Frontal cortex (tissue), 4 donors: ENCODE measurements around the gene EEF2KMT. TPM values are rescaled to one million over a fixed set of nuclear protein-coding genes. Genes with fewer than 3 reads are reported as not detected.

Experiments
- DNase-seq, 2 donors: peaks; one replicate each; pipeline ENCODE4 v3.0.0; 2012; ENCODE audit warnings: low spot score in 2 of 2
- FAIRE-seq: peaks from 2 replicates; lab custom pipeline; 2012; peaks lifted over from hg19 to GRCh38; lab: Jason Lieb, UNC
- total RNA-seq: library from RNA; depleted of rRNA; stranded (reverse); fragments of >200 nt; gene quantifications from one replicate; pipeline ENCODE4 v1.2.3, GENCODE V29; 2014
- donor health status: control.
- donor health status: control.
- donor health status: control.

EEF2KMT gene
- total RNA-seq, 1 donor from 2014 or later, result 4.1 TPM

- no peak for DNase-seq
- no peak for FAIRE-seq
These were observed 25.0 kb downstream of the EEF2KMT start for GRCh38 chr16:5072334-5073278.

- no peak for FAIRE-seq
These were observed 25.8 kb downstream of the EEF2KMT start, which contains the start of gene ALG1 for GRCh38 chr16:5071681-5072333. Gene ALG1 (plus strand): TSS chr16:5071843. CDS start chr16:5071850, 7 bp downstream.

GRCh38 chr16:5071341-5071680 lies 26.3 kb downstream of the EEF2KMT start:
- DNase-seq, result no peak
- FAIRE-seq, result no peak

More at GRCh38 chr16:5071681-5072333, 25.8 kb downstream of the EEF2KMT start, which contains the start of gene ALG1:
- DNase-seq, result peak; percentile 83 to 90

- FAIRE-seq (no peak), DNase-seq (no peak)
These were observed 27.0 kb downstream of the EEF2KMT start for GRCh38 chr16:5070431-5071186.

GRCh38 chr16:5069854-5070253 lies 27.7 kb downstream of the EEF2KMT start:
- DNase-seq (no peak), FAIRE-seq (no peak)

- no peak for FAIRE-seq
These were observed 28.5 kb downstream of the EEF2KMT start for GRCh38 chr16:5069048-5069447.

GRCh38 chr16:5066511-5066910 lies 31.1 kb downstream of the EEF2KMT start:
- no peak for DNase-seq

More at GRCh38 chr16:5069048-5069447, 28.5 kb downstream of the EEF2KMT start:
- DNase-seq, result no peak

GRCh38 chr16:5065813-5066212 lies 31.8 kb downstream of the EEF2KMT start, which contains the start of gene C16orf89:
Gene C16orf89 (minus strand): TSS chr16:5065956. CDS start chr16:5065908, 48 bp downstream.
- FAIRE-seq, result no peak
- peak; percentile 38 to 39 for DNase-seq

More at GRCh38 chr16:5066511-5066910, 31.1 kb downstream of the EEF2KMT start:
- no peak for FAIRE-seq

- DNase-seq (no peak), FAIRE-seq (no peak)
These were observed 32.3 kb downstream of the EEF2KMT start for GRCh38 chr16:5065326-5065725.

GRCh38 chr16:5064915-5065314 lies 32.7 kb downstream of the EEF2KMT start:
- DNase-seq, result no peak
- no peak for FAIRE-seq

- FAIRE-seq (no peak), DNase-seq (no peak)
These were observed 34.5 kb downstream of the EEF2KMT start for GRCh38 chr16:5062790-5063765.

GRCh38 chr16:5062051-5062450 lies 35.5 kb downstream of the EEF2KMT start:
- no peak for FAIRE-seq
- DNase-seq, result no peak

GRCh38 chr16:5060073-5060641 lies 37.4 kb downstream of the EEF2KMT start:
- FAIRE-seq (no peak), DNase-seq (no peak)

- FAIRE-seq, result no peak
- DNase-seq, result no peak
These were observed 38.1 kb downstream of the EEF2KMT start for GRCh38 chr16:5059386-5060072.

GRCh38 chr16:5058476-5058875 lies 39.1 kb downstream of the EEF2KMT start:
- FAIRE-seq (no peak), DNase-seq (no peak)

- DNase-seq (no peak), FAIRE-seq (no peak)
These were observed 41.2 kb downstream of the EEF2KMT start for GRCh38 chr16:5056352-5056751.

- DNase-seq (no peak), FAIRE-seq (no peak)
These were observed 42.4 kb downstream of the EEF2KMT start for GRCh38 chr16:5054876-5055865.
